HG02938 (cell line): ENCODE measurements around the gene SH3PXD2B.

ENCODE experiments used
- ATAC-seq: cut with Tn5 transposase; IDR thresholded peaks from one replicate; pipeline ENCODE4 v1.9.1; 2021; ENCODE audit warnings: mild to moderate bottlenecking, moderate library complexity; ENCODE audit not compliant: unreplicated experiment

The SH3PXD2B gene

GRCh38 chr5:172453986-172454357 lies 353 bp downstream of the SH3PXD2B start:
- ATAC-seq: peak; percentile 39

- ATAC-seq: no peak
These were observed 929 bp downstream of the SH3PXD2B start for GRCh38 chr5:172453206-172453985.

GRCh38 chr5:172452398-172453205 lies 1.7 kb downstream of the SH3PXD2B start:
- no peak for ATAC-seq

- ATAC-seq: no peak
These were observed 2.5 kb downstream of the SH3PXD2B start for GRCh38 chr5:172451771-172452197.

- no peak for ATAC-seq
These were observed 3.2 kb downstream of the SH3PXD2B start for GRCh38 chr5:172450861-172451695.

GRCh38 chr5:172450453-172450852 lies 3.9 kb downstream of the SH3PXD2B start:
- no peak for ATAC-seq

GRCh38 chr5:172448999-172449398 lies 5.3 kb downstream of the SH3PXD2B start:
- no peak for ATAC-seq

GRCh38 chr5:172447646-172448365 lies 6.5 kb downstream of the SH3PXD2B start:
- no peak for ATAC-seq

GRCh38 chr5:172446336-172447051 lies 7.8 kb downstream of the SH3PXD2B start:
- ATAC-seq: no peak

GRCh38 chr5:172445866-172446265 lies 8.5 kb downstream of the SH3PXD2B start:
- no peak for ATAC-seq

GRCh38 chr5:172444626-172445365 lies 9.5 kb downstream of the SH3PXD2B start:
- no peak for ATAC-seq

GRCh38 chr5:172444110-172444510 lies 10.2 kb downstream of the SH3PXD2B start:
- no peak for ATAC-seq

- no peak for ATAC-seq
These were observed 10.8 kb downstream of the SH3PXD2B start for GRCh38 chr5:172443441-172444109.

GRCh38 chr5:172442592-172442991 lies 11.7 kb downstream of the SH3PXD2B start:
- no peak for ATAC-seq

- no peak for ATAC-seq
These were observed 13.0 kb downstream of the SH3PXD2B start for GRCh38 chr5:172441262-172441751.

GRCh38 chr5:172440486-172440885 lies 13.8 kb downstream of the SH3PXD2B start:
- no peak for ATAC-seq

- ATAC-seq: no peak
These were observed 14.4 kb downstream of the SH3PXD2B start for GRCh38 chr5:172439785-172440477.

- no peak for ATAC-seq
These were observed 16.0 kb downstream of the SH3PXD2B start for GRCh38 chr5:172438319-172438668.
